ENCODE data around the gene ADAMTS17. TPM values are rescaled to one million over a fixed set of nuclear protein-coding genes. Genes with fewer than 3 reads are reported as not detected.

Gene ADAMTS17
- total RNA-seq, 1 experiment from 2014 or later: 1.8 TPM

- DNase-seq (ENCODE audit: low spot score): no peak
- Mint-ChIP-seq H3K4me1 (peaks cover 30% of the 10 kb centered on the region), H3K4me3 (no peak overlapping the region), H3K36me3 (no peaks in the 10 kb centered on the region), H3K9me3 (no peaks in the 10 kb centered on the region), H3K27me3 (ENCODE audit: low read depth) (no peaks in the 10 kb centered on the region; the same call in 1 of the 2 replicates), H3K27ac (no peak overlapping the region)
- ATAC-seq: no peak
- ChIA-PET POLR2A (no interaction called here), CTCF (interaction anchor here (0.9 to 2.4 kb wide), 6 partner anchors 16 to 372 kb away, joined by 3 to 10 read pairs (median 4); partner anchors contain the start of gene ADAMTS17)
- TF ChIP-seq, protein P1, sequence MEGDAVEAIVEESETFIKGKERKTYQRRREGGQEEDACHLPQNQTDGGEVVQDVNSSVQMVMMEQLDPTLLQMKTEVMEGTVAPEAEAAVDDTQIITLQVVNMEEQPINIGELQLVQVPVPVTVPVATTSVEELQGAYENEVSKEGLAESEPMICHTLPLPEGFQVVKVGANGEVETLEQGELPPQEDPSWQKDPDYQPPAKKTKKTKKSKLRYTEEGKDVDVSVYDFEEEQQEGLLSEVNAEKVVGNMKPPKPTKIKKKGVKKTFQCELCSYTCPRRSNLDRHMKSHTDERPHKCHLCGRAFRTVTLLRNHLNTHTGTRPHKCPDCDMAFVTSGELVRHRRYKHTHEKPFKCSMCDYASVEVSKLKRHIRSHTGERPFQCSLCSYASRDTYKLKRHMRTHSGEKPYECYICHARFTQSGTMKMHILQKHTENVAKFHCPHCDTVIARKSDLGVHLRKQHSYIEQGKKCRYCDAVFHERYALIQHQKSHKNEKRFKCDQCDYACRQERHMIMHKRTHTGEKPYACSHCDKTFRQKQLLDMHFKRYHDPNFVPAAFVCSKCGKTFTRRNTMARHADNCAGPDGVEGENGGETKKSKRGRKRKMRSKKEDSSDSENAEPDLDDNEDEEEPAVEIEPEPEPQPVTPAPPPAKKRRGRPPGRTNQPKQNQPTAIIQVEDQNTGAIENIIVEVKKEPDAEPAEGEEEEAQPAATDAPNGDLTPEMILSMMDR (IDR thresholded peaks at IDR 0.05): no peak
- TF ChIP-seq, protein P2, sequence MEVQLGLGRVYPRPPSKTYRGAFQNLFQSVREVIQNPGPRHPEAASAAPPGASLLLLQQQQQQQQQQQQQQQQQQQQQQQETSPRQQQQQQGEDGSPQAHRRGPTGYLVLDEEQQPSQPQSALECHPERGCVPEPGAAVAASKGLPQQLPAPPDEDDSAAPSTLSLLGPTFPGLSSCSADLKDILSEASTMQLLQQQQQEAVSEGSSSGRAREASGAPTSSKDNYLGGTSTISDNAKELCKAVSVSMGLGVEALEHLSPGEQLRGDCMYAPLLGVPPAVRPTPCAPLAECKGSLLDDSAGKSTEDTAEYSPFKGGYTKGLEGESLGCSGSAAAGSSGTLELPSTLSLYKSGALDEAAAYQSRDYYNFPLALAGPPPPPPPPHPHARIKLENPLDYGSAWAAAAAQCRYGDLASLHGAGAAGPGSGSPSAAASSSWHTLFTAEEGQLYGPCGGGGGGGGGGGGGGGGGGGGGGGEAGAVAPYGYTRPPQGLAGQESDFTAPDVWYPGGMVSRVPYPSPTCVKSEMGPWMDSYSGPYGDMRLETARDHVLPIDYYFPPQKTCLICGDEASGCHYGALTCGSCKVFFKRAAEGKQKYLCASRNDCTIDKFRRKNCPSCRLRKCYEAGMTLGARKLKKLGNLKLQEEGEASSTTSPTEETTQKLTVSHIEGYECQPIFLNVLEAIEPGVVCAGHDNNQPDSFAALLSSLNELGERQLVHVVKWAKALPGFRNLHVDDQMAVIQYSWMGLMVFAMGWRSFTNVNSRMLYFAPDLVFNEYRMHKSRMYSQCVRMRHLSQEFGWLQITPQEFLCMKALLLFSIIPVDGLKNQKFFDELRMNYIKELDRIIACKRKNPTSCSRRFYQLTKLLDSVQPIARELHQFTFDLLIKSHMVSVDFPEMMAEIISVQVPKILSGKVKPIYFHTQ (CRISPR knock-in tag; IDR thresholded peaks at IDR 0.05): no peak
- no peak for TF ChIP-seq SMAD4 (CRISPR knock-in tag; IDR thresholded peaks at IDR 0.05)
- no peak for TF ChIP-seq EMX1 (CRISPR knock-in tag; IDR thresholded peaks at IDR 0.05)
- no peak for TF ChIP-seq SOX15 (CRISPR knock-in tag; IDR thresholded peaks at IDR 0.05)
- no peak for TF ChIP-seq CBFB (CRISPR knock-in tag; IDR thresholded peaks at IDR 0.05; ENCODE audit: low read depth)
- no peak for TF ChIP-seq ATF2 (CRISPR knock-in tag; IDR thresholded peaks at IDR 0.05; ENCODE audit: borderline replicate concordance, low read depth)
- TF ChIP-seq HMGA2 (CRISPR knock-in tag; IDR thresholded peaks at IDR 0.05): no peak
- TF ChIP-seq ZNF425 (CRISPR knock-in tag; conservative IDR thresholded peaks at IDR 0.05): no peak
- TF ChIP-seq, protein P3, sequence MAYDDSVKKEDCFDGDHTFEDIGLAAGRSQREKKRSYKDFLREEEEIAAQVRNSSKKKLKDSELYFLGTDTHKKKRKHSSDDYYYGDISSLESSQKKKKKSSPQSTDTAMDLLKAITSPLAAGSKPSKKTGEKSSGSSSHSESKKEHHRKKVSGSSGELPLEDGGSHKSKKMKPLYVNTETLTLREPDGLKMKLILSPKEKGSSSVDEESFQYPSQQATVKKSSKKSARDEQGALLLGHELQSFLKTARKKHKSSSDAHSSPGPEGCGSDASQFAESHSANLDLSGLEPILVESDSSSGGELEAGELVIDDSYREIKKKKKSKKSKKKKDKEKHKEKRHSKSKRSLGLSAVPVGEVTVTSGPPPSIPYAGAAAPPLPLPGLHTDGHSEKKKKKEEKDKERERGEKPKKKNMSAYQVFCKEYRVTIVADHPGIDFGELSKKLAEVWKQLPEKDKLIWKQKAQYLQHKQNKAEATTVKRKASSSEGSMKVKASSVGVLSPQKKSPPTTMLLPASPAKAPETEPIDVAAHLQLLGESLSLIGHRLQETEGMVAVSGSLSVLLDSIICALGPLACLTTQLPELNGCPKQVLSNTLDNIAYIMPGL (CRISPR knock-in tag; IDR thresholded peaks at IDR 0.05): no peak
- TF ChIP-seq CREM (CRISPR knock-in tag; IDR thresholded peaks at IDR 0.05): no peak
- no peak for TF ChIP-seq IRF2 (CRISPR knock-in tag; IDR thresholded peaks at IDR 0.05; ENCODE audit: borderline replicate concordance, low read depth)
- no peak for TF ChIP-seq SP1 (CRISPR knock-in tag; conservative IDR thresholded peaks at IDR 0.05)
- TF ChIP-seq IRF1 (CRISPR knock-in tag; IDR thresholded peaks at IDR 0.05): no peak
- no peak for TF ChIP-seq JUN (CRISPR knock-in tag; IDR thresholded peaks at IDR 0.05)
- no peak for TF ChIP-seq RORB (CRISPR knock-in tag; IDR thresholded peaks at IDR 0.05)
- TF ChIP-seq E2F1 (CRISPR knock-in tag; IDR thresholded peaks at IDR 0.05): no peak
- no peak for TF ChIP-seq ZNF512 (CRISPR knock-in tag; IDR thresholded peaks at IDR 0.05; ENCODE audit: borderline replicate concordance)
- TF ChIP-seq, protein P4, sequence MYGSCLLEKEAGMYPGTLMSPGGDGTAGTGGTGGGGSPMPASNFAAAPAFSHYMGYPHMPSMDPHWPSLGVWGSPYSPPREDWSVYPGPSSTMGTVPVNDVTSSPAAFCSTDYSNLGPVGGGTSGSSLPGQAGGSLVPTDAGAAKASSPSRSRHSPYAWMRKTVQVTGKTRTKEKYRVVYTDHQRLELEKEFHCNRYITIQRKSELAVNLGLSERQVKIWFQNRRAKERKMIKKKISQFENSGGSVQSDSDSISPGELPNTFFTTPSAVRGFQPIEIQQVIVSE (CRISPR knock-in tag; IDR thresholded peaks at IDR 0.05; ENCODE audit: borderline replicate concordance): no peak
- TF ChIP-seq, protein P5, sequence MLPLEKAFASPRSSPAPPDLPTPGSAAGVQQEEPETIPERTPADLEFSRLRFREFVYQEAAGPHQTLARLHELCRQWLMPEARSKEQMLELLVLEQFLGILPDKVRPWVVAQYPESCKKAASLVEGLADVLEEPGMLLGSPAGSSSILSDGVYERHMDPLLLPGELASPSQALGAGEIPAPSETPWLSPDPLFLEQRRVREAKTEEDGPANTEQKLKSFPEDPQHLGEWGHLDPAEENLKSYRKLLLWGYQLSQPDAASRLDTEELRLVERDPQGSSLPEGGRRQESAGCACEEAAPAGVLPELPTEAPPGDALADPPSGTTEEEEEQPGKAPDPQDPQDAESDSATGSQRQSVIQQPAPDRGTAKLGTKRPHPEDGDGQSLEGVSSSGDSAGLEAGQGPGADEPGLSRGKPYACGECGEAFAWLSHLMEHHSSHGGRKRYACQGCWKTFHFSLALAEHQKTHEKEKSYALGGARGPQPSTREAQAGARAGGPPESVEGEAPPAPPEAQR (CRISPR knock-in tag; IDR thresholded peaks at IDR 0.05): no peak
Observed at GRCh38 chr15:99977929-99978328, 363.8 kb downstream of the ADAMTS17 start.
